ENCODE measurements around the gene DNAJB7. TPM values are rescaled to one million over a fixed set of nuclear protein-coding genes. Genes with fewer than 3 reads are reported as not detected.

DNAJB7 gene
- total and polyA plus RNA-seq, 2 of the 13 experiments (the other 11 are each of a cell fraction or from before 2014, with no cell fraction given), result not detected

DNA sequence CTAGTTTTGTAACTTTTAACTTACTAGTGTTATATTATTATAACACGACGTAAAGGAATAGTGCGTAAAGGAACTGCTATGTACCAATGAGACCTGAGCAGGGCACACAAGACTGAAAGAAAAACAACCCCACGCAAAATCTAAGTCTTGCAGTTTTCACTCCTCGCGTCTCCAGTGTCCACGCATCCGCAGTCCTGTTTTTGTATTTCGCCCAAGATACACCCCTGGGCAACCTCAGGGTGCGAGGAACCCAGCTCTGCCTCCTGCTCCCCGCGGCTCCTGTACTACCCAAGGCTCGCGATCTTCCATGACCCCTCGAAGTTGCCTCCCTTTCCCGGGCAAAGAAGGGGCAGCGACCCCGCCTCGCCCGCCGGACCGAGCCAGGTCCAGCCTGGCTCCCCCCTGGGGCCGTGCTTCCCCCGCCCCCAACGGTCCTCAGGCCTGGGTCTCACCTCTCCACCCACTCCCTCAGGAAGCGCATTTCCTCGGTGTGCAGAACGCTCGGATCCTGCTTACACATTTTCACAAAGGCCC, 5.9 kb downstream of the DNAJB7 start (continued):
- TF ChIP-seq SNAPC4 (CRISPR knock-in tag; IDR thresholded peaks at IDR 0.05), result 0 out of 2 replicates have a peak, but pooled peaks have one; percentile 13
- TF ChIP-seq NR2F1 (CRISPR knock-in tag; IDR thresholded peaks at IDR 0.05), result no peak
- TF ChIP-seq KMT2B (CRISPR knock-in tag; IDR thresholded peaks at IDR 0.05), result no peak
- no peak for TF ChIP-seq ZBTB49 (CRISPR knock-in tag; IDR thresholded peaks at IDR 0.05; ENCODE audit: borderline replicate concordance)
- no peak for TF ChIP-seq FLYWCH1 (CRISPR knock-in tag; IDR thresholded peaks at IDR 0.05)
- TF ChIP-seq, protein P1, sequence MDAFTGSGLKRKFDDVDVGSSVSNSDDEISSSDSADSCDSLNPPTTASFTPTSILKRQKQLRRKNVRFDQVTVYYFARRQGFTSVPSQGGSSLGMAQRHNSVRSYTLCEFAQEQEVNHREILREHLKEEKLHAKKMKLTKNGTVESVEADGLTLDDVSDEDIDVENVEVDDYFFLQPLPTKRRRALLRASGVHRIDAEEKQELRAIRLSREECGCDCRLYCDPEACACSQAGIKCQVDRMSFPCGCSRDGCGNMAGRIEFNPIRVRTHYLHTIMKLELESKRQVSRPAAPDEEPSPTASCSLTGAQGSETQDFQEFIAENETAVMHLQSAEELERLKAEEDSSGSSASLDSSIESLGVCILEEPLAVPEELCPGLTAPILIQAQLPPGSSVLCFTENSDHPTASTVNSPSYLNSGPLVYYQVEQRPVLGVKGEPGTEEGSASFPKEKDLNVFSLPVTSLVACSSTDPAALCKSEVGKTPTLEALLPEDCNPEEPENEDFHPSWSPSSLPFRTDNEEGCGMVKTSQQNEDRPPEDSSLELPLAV (CRISPR knock-in tag; conservative IDR thresholded peaks at IDR 0.05; ENCODE audit: low read depth), result no peak
- TF ChIP-seq HES4 (CRISPR knock-in tag; IDR thresholded peaks at IDR 0.05; ENCODE audit: borderline replicate concordance), result no peak
- TF ChIP-seq, protein P2, sequence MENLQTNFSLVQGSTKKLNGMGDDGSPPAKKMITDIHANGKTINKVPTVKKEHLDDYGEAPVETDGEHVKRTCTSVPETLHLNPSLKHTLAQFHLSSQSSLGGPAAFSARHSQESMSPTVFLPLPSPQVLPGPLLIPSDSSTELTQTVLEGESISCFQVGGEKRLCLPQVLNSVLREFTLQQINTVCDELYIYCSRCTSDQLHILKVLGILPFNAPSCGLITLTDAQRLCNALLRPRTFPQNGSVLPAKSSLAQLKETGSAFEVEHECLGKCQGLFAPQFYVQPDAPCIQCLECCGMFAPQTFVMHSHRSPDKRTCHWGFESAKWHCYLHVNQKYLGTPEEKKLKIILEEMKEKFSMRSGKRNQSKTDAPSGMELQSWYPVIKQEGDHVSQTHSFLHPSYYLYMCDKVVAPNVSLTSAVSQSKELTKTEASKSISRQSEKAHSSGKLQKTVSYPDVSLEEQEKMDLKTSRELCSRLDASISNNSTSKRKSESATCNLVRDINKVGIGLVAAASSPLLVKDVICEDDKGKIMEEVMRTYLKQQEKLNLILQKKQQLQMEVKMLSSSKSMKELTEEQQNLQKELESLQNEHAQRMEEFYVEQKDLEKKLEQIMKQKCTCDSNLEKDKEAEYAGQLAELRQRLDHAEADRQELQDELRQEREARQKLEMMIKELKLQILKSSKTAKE (CRISPR knock-in tag; IDR thresholded peaks at IDR 0.05; ENCODE audit: borderline replicate concordance), result no peak
- TF ChIP-seq, protein P3, sequence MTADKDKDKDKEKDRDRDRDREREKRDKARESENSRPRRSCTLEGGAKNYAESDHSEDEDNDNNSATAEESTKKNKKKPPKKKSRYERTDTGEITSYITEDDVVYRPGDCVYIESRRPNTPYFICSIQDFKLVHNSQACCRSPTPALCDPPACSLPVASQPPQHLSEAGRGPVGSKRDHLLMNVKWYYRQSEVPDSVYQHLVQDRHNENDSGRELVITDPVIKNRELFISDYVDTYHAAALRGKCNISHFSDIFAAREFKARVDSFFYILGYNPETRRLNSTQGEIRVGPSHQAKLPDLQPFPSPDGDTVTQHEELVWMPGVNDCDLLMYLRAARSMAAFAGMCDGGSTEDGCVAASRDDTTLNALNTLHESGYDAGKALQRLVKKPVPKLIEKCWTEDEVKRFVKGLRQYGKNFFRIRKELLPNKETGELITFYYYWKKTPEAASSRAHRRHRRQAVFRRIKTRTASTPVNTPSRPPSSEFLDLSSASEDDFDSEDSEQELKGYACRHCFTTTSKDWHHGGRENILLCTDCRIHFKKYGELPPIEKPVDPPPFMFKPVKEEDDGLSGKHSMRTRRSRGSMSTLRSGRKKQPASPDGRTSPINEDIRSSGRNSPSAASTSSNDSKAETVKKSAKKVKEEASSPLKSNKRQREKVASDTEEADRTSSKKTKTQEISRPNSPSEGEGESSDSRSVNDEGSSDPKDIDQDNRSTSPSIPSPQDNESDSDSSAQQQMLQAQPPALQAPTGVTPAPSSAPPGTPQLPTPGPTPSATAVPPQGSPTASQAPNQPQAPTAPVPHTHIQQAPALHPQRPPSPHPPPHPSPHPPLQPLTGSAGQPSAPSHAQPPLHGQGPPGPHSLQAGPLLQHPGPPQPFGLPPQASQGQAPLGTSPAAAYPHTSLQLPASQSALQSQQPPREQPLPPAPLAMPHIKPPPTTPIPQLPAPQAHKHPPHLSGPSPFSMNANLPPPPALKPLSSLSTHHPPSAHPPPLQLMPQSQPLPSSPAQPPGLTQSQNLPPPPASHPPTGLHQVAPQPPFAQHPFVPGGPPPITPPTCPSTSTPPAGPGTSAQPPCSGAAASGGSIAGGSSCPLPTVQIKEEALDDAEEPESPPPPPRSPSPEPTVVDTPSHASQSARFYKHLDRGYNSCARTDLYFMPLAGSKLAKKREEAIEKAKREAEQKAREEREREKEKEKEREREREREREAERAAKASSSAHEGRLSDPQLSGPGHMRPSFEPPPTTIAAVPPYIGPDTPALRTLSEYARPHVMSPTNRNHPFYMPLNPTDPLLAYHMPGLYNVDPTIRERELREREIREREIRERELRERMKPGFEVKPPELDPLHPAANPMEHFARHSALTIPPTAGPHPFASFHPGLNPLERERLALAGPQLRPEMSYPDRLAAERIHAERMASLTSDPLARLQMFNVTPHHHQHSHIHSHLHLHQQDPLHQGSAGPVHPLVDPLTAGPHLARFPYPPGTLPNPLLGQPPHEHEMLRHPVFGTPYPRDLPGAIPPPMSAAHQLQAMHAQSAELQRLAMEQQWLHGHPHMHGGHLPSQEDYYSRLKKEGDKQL (CRISPR knock-in tag; IDR thresholded peaks at IDR 0.05; ENCODE audit: low read depth), result no peak

All from HepG2 (cell line).